Stomach (tissue), 4 donors: ENCODE measurements around the gene SLC17A9.

Experiments used
- CTCF ChIP-seq, 7 experiments: fragments of 450-650 bp in 4 of 7; fragments of 200-600 bp in 3 of 7; sonication (generic) in 3 of 7; IDR thresholded peaks; one replicate each; pipeline ENCODE4 v1.5.1; 2016 to 2019; ENCODE audit warnings: antibody characterized with exemption in 7 of 7, control low read depth in 2 of 7, mild to moderate bottlenecking in 1 of 7
- POLR2A ChIP-seq, 4 donors: fragments of 450-650 bp; IDR thresholded peaks; one replicate each; pipeline ENCODE4 v1.6.1; 2016; ENCODE audit warnings: antibody characterized with exemption in 4 of 4, control low read depth in 2 of 4, mild to moderate bottlenecking in 1 of 4, moderate library complexity in 1 of 4

- no peak for TF ChIP-seq CTCF (IDR thresholded peaks at IDR 0.05)
- no peak for TF ChIP-seq POLR2A (IDR thresholded peaks at IDR 0.05)
Measured at GRCh38 chr20:62999580-62999979, 47.1 kb downstream of the SLC17A9 start.
